HFF-Myc (cell line): Measurements from ENCODE around the gene MZF1.
A peak's percentile ranks its signal among the peaks of the same experiment; 100 is the strongest.

Source experiments
- DNase-seq: peaks from one replicate; pipeline ENCODE4 v3.0.0-alpha.2; 2011; ENCODE audit warnings: low read depth; ENCODE audit errors: extremely low read depth
- H3K4me3 ChIP-seq: replicated peaks from 2 replicates; pipeline ENCODE4 v1.5.1; 2011; ENCODE audit warnings: low read depth, mild to moderate bottlenecking, control low read depth, low read length
- CTCF ChIP-seq: IDR thresholded peaks from 2 replicates; pipeline ENCODE4 v1.5.1; 2012; ENCODE audit warnings: mild to moderate bottlenecking, low read depth, low read length, control low read depth; ENCODE audit errors: missing control alignments

The MZF1 gene

GRCh38 chr19:58572026-58572817, 913 bp downstream of the MZF1 start:
- TF ChIP-seq CTCF: no peak
- no peak for DNase-seq
- H3K4me3 ChIP-seq: peak overlapping the region; percentile 66

GRCh38 chr19:58571575-58571947, 1.6 kb downstream of the MZF1 start:
- TF ChIP-seq CTCF: no peak
- H3K4me3 ChIP-seq: no peak overlapping the region
- DNase-seq: no peak

- TF ChIP-seq CTCF: no peak
- H3K4me3 ChIP-seq: no peak overlapping the region
- DNase-seq: no peak
These were observed 2.2 kb downstream of the MZF1 start for GRCh38 chr19:58570770-58571574.

GRCh38 chr19:58569943-58570670, 3.0 kb downstream of the MZF1 start:
- no peak for TF ChIP-seq CTCF
- no peak for DNase-seq
- no peak overlapping the region for H3K4me3 ChIP-seq

- H3K4me3 ChIP-seq: no peak overlapping the region
- DNase-seq: no peak
- no peak for TF ChIP-seq CTCF
These were observed 3.8 kb downstream of the MZF1 start for GRCh38 chr19:58569191-58569942.

- DNase-seq: no peak
- TF ChIP-seq CTCF: no peak
These were observed 4.5 kb downstream of the MZF1 start for GRCh38 chr19:58568453-58569130.

More at GRCh38 chr19:58568453-58569130, 4.5 kb downstream of the MZF1 start:
- no peak overlapping the region for H3K4me3 ChIP-seq
